Transverse colon (tissue), 4 donors: ENCODE measurements around the gene DARS2.

ENCODE experiments used
- POLR2AphosphoS5 ChIP-seq, 3 donors: sonication (generic); formaldehyde crosslinking; IDR thresholded peaks; one replicate each; pipeline ENCODE4 v1.6.1; 2016; ENCODE audit warnings: antibody characterized with exemption in 3 of 3
- TF ChIP-seq, protein P1 (sequence below), 5 experiments: fragments of 200-600 bp in 3 of 5; fragments of 450-650 bp in 2 of 5; sonication (generic) in 3 of 5; IDR thresholded peaks; 1 replicate in 2 of 5; 2 replicates in 3 of 5; pipeline ENCODE4 v1.5.1; 2016 to 2017; ENCODE audit warnings: antibody characterized with exemption in 5 of 5, inconsistent platforms in 3 of 5, mild to moderate bottlenecking in 2 of 5, moderate library complexity in 1 of 5

DNA sequence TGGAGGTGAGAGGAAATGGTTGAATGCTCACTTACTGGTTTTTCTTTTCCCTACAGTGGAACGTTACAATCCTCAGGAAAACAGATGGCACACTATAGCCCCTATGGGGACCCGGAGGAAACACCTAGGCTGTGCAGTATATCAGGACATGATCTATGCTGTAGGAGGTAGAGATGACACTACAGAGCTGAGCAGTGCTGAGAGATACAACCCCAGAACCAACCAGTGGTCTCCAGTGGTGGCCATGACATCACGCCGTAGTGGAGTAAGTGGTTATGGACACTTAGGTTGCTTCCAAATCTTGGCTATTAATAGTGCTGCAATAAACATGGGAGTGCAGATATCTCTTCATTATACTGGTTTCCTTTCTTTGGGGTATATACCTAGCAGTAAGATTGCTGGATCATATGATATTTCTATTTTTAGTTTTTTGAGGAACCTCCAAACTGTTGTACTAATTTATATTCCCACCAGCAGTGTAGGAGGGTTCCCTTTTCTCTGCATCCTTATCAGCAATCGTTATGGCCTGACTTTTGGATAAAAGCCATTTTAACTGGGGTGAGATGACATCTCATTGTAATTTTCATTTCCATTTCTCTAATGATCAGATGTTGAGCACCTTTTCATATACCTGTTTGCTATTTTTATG, 48.8 kb upstream of the DARS2 start:
- TF ChIP-seq, protein P1, sequence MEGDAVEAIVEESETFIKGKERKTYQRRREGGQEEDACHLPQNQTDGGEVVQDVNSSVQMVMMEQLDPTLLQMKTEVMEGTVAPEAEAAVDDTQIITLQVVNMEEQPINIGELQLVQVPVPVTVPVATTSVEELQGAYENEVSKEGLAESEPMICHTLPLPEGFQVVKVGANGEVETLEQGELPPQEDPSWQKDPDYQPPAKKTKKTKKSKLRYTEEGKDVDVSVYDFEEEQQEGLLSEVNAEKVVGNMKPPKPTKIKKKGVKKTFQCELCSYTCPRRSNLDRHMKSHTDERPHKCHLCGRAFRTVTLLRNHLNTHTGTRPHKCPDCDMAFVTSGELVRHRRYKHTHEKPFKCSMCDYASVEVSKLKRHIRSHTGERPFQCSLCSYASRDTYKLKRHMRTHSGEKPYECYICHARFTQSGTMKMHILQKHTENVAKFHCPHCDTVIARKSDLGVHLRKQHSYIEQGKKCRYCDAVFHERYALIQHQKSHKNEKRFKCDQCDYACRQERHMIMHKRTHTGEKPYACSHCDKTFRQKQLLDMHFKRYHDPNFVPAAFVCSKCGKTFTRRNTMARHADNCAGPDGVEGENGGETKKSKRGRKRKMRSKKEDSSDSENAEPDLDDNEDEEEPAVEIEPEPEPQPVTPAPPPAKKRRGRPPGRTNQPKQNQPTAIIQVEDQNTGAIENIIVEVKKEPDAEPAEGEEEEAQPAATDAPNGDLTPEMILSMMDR (IDR thresholded peaks at IDR 0.05) = no peak
- TF ChIP-seq POLR2AphosphoS5 (IDR thresholded peaks at IDR 0.05) = no peak
